ENCODE measurements around the gene HYKK. TPM values are rescaled to one million over a fixed set of nuclear protein-coding genes. Genes with fewer than 3 reads are reported as not detected.
"Not testable (repeated sequence)": the region's sequence is repeated elsewhere in the genome, so short reads cannot be mapped to it uniquely, and the experiment has no call there.

HYKK gene
- polyA plus RNA-seq, 2 of the 4 experiments (the other 2 are of a cell fraction), result 5.5 to 12.9 TPM

DNA sequence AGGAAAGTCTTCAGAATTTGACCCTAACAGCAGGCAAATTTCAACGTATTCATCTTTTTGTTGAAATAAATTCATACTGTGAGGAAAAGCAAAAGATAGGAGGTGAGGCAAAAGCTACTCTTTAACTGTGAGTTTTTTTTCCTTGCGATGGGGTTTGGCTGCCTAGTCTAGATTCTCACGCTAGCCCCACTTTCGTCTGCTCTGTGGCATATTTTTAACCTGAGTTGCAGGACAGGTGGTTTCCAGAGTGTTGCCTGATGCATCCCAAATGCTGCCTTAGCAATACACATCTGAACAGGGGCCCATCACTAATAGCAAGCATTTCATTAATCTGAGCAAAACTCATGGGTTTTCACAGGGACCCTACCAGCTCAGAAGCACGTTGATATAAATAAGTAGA lies 44.5 kb downstream of the HYKK start (continued):
- no peak for TF ChIP-seq PHF8 (IDR thresholded peaks at IDR 0.05; ENCODE audit: borderline replicate concordance, low read depth)
- no peak for TF ChIP-seq ESRRA (IDR thresholded peaks at IDR 0.05; ENCODE audit: borderline replicate concordance, low read length)
- no peak for TF ChIP-seq FOXS1 (CRISPR knock-in tag; IDR thresholded peaks at IDR 0.05)

DNA sequence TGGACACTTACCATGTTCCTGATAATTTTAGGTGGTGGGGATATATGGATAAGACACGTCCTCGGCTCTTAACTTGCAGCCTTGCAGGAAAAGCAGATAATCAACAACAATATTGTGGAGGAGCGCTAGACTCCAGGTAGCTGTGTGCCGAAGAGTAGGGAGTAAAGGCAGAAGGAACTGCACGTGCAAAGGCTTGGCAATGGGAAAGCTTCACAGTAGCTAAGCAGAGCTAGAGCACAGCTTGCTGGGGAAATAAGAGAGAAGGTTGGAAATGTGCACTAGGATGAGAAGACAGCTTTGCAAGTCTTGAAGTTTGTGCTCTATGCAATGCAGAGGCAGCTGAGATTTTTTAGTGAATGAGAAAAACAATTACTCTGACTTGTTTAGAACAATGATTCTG lies 45.2 kb downstream of the HYKK start:
- POLR2A ChIA-PET, result interaction anchor here (1.5 to 5.3 kb wide), 2 partner anchors 12 to 13 kb away, joined by 13 to 24 read pairs; partner anchors contain the start of genes CHRNA5 and PSMA4

DNA sequence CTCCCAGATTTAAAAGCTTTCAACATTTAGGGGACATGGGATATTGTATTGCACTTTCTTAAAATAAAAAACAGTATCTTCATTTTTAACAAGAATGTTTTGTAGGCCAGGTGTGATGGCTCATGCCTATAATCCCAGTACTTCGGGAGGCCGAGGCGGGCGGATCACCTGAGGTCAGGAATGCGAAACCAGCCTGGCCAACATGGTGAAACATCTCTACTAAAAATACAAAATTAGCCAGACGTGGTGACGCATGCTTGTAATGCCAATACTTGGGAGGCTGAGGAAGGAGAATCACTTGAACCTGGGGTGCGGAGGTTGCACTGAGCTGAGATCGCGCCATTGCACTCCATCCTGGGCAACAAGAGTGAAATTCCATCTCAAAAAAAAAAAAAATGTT lies 52.8 kb downstream of the HYKK start:
- WGBS (ENCODE audit: missing lambda C conversion rate), result 95% methylated on average over 10 of the region's 10 CpGs
- H3K9me3 ChIP-seq; FAIRE-seq; DNase-seq (ENCODE audit: low read depth in 1 of 2, low spot score in 1 of 2); POLR2A ChIA-PET; H3K4me2 ChIP-seq; H3K4me3 ChIP-seq; H3K4me1 ChIP-seq; ATAC-seq; H3K27ac ChIP-seq: not testable (repeated sequence)
- CTCF ChIA-PET, result interaction anchor here (0.7 to 1.5 kb wide), 3 partner anchors 14 to 191 kb away, joined by 3 read pairs; no protein-coding TSS in a partner anchor

More for the DNA sequence above, 45.2 kb downstream of the HYKK start:
- 84% methylated on average over 5 of the region's 5 CpGs for WGBS (ENCODE audit: missing lambda C conversion rate)
- no peaks in the 10 kb centered on the region for H3K4me1 ChIP-seq
- no peak overlapping the region for H3K4me3 ChIP-seq
- FAIRE-seq (no peak), ATAC-seq (peak; percentile 44 to 48; a peak in 4 of 6 replicates), DNase-seq (ENCODE audit: low read depth in 1 of 2, low spot score in 1 of 2) (no peak)
- H3K27ac ChIP-seq, result no peak overlapping the region
- CTCF ChIA-PET, result interaction anchor here (0.9 to 1.9 kb wide), 4 partner anchors 11 to 66 kb away, joined by 3 to 6 read pairs (median 6); partner anchors contain the start of genes CHRNA5 and PSMA4
- no peaks in the 10 kb centered on the region for H3K9me3 ChIP-seq
- TF ChIP-seq HOXB13 (CRISPR knock-in tag; IDR thresholded peaks at IDR 0.05; ENCODE audit: low read depth) (no peak), POLR2AphosphoS2 (conservative IDR thresholded peaks at IDR 0.05; ENCODE audit: low read length) (no peak), HOXB5 (CRISPR knock-in tag; IDR thresholded peaks at IDR 0.05) (no peak), TFCP2L1 (CRISPR knock-in tag; IDR thresholded peaks at IDR 0.05) (no peak), JUN (IDR thresholded peaks at IDR 0.05) (no peak), CHD2 (IDR thresholded peaks at IDR 0.05; ENCODE audit: low read length, partially characterized antibody) (no peak), EHMT2 (IDR thresholded peaks at IDR 0.05; ENCODE audit: low read depth) (no peak), ZNF302 (CRISPR knock-in tag; IDR thresholded peaks at IDR 0.05) (no peak), HOXA7 (CRISPR knock-in tag; IDR thresholded peaks at IDR 0.05) (no peak), CBX2 (IDR thresholded peaks at IDR 0.05; ENCODE audit: borderline replicate concordance, low read depth) (no peak), ZSCAN20 (CRISPR knock-in tag; IDR thresholded peaks at IDR 0.05) (no peak), RARB (CRISPR knock-in tag; IDR thresholded peaks at IDR 0.05) (no peak)
- TF ChIP-seq, protein P1, sequence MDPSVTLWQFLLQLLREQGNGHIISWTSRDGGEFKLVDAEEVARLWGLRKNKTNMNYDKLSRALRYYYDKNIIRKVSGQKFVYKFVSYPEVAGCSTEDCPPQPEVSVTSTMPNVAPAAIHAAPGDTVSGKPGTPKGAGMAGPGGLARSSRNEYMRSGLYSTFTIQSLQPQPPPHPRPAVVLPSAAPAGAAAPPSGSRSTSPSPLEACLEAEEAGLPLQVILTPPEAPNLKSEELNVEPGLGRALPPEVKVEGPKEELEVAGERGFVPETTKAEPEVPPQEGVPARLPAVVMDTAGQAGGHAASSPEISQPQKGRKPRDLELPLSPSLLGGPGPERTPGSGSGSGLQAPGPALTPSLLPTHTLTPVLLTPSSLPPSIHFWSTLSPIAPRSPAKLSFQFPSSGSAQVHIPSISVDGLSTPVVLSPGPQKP (IDR thresholded peaks at IDR 0.05; ENCODE audit: low read depth, low read length), result no peak
- TF ChIP-seq, protein P2, sequence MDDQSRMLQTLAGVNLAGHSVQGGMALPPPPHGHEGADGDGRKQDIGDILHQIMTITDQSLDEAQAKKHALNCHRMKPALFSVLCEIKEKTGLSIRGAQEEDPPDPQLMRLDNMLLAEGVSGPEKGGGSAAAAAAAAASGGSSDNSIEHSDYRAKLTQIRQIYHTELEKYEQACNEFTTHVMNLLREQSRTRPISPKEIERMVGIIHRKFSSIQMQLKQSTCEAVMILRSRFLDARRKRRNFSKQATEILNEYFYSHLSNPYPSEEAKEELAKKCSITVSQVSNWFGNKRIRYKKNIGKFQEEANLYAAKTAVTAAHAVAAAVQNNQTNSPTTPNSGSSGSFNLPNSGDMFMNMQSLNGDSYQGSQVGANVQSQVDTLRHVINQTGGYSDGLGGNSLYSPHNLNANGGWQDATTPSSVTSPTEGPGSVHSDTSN (IDR thresholded peaks at IDR 0.05), result no peak
- TF ChIP-seq, protein P3, sequence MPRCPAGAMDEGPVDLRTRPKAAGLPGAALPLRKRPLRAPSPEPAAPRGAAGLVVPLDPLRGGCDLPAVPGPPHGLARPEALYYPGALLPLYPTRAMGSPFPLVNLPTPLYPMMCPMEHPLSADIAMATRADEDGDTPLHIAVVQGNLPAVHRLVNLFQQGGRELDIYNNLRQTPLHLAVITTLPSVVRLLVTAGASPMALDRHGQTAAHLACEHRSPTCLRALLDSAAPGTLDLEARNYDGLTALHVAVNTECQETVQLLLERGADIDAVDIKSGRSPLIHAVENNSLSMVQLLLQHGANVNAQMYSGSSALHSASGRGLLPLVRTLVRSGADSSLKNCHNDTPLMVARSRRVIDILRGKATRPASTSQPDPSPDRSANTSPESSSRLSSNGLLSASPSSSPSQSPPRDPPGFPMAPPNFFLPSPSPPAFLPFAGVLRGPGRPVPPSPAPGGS (IDR thresholded peaks at IDR 0.05), result no peak
- TF ChIP-seq, protein P4, sequence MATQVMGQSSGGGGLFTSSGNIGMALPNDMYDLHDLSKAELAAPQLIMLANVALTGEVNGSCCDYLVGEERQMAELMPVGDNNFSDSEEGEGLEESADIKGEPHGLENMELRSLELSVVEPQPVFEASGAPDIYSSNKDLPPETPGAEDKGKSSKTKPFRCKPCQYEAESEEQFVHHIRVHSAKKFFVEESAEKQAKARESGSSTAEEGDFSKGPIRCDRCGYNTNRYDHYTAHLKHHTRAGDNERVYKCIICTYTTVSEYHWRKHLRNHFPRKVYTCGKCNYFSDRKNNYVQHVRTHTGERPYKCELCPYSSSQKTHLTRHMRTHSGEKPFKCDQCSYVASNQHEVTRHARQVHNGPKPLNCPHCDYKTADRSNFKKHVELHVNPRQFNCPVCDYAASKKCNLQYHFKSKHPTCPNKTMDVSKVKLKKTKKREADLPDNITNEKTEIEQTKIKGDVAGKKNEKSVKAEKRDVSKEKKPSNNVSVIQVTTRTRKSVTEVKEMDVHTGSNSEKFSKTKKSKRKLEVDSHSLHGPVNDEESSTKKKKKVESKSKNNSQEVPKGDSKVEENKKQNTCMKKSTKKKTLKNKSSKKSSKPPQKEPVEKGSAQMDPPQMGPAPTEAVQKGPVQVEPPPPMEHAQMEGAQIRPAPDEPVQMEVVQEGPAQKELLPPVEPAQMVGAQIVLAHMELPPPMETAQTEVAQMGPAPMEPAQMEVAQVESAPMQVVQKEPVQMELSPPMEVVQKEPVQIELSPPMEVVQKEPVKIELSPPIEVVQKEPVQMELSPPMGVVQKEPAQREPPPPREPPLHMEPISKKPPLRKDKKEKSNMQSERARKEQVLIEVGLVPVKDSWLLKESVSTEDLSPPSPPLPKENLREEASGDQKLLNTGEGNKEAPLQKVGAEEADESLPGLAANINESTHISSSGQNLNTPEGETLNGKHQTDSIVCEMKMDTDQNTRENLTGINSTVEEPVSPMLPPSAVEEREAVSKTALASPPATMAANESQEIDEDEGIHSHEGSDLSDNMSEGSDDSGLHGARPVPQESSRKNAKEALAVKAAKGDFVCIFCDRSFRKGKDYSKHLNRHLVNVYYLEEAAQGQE (IDR thresholded peaks at IDR 0.05), result no peak
- H3K4me2 ChIP-seq, result no peak overlapping the region
